ENCODE data around the gene UBE2N.

DNA sequence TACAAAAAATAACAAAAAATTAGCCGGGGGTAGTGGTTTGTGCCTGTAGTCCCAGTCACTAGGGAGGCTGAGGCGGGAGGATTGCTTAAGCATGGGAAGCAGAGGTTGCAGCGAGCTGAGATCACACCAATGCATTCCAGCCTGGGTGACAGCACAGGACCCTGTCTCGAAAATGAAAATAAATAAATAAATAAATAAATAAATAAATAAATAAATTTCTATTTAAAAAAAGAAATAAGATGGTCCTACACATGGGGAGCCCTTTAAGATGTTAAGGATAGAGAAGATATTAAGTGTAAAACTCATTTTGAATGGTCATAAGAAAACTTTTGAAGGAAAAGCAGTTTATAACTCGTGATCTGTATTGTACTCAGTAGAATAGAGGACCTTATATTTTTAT lies 17.4 kb upstream of the UBE2N start:
- TF ChIP-seq, protein P1, sequence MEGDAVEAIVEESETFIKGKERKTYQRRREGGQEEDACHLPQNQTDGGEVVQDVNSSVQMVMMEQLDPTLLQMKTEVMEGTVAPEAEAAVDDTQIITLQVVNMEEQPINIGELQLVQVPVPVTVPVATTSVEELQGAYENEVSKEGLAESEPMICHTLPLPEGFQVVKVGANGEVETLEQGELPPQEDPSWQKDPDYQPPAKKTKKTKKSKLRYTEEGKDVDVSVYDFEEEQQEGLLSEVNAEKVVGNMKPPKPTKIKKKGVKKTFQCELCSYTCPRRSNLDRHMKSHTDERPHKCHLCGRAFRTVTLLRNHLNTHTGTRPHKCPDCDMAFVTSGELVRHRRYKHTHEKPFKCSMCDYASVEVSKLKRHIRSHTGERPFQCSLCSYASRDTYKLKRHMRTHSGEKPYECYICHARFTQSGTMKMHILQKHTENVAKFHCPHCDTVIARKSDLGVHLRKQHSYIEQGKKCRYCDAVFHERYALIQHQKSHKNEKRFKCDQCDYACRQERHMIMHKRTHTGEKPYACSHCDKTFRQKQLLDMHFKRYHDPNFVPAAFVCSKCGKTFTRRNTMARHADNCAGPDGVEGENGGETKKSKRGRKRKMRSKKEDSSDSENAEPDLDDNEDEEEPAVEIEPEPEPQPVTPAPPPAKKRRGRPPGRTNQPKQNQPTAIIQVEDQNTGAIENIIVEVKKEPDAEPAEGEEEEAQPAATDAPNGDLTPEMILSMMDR (IDR thresholded peaks at IDR 0.05; ENCODE audit: insufficient read depth, low read length, poor library complexity, severe bottlenecking): no peak
- TF ChIP-seq EZH2phosphoT487 (conservative IDR thresholded peaks at IDR 0.05; ENCODE audit: low read length): no peak
